CD14-positive monocyte (primary cell): ENCODE measurements around the gene ATP5F1D. TPM values are rescaled to one million over a fixed set of nuclear protein-coding genes. Genes with fewer than 3 reads are reported as not detected.

ENCODE experiments used
- DNase-seq, 3 donors: peaks; one replicate each; pipeline ENCODE4 v3.0.0-alpha.2; 2011 to 2022
- H2AFZ ChIP-seq: 2 replicates; pipeline ENCODE4 v1.6.0; 2012; ENCODE audit warnings: mild to moderate bottlenecking, low read depth, low read length, inconsistent platforms; ENCODE audit not compliant: insufficient read depth, poor library complexity, severe bottlenecking
- H3K27ac ChIP-seq, 2 donors: 1 replicate in 1 of 2; 2 replicates in 1 of 2; pipeline ENCODE4 v1.5.1; 2012 to 2013; ENCODE audit warnings: low read length in 2 of 2, control low read depth in 1 of 2, inconsistent platforms in 1 of 2, low read depth in 1 of 2, mild to moderate bottlenecking in 1 of 2
- H3K27me3 ChIP-seq, 2 donors: one replicate each; pipeline versions ENCODE4 v1.6.0 to v1.6.1; 2011 to 2013; ENCODE audit warnings: low read length in 2 of 2; ENCODE audit not compliant: control insufficient read depth in 2 of 2, insufficient read depth in 2 of 2
- H3K36me3 ChIP-seq, 2 donors: replicated peaks in 1 of 2; 1 replicate in 1 of 2; 2 replicates in 1 of 2; pipeline versions ENCODE4 v1.5.1 to v1.6.1; 2012 to 2013; ENCODE audit warnings: low read length in 2 of 2, control low read depth in 1 of 2, inconsistent platforms in 1 of 2, mild to moderate bottlenecking in 1 of 2; ENCODE audit not compliant: insufficient read depth in 2 of 2, control insufficient read depth in 1 of 2
- H3K4me1 ChIP-seq, 2 donors: 1 replicate in 1 of 2; 2 replicates in 1 of 2; pipeline versions ENCODE4 v1.5.1 to v1.6.1; 2012 to 2013; ENCODE audit warnings: low read length in 2 of 2, control low read depth in 1 of 2, inconsistent platforms in 1 of 2, mild to moderate bottlenecking in 1 of 2, moderate library complexity in 1 of 2; ENCODE audit not compliant: insufficient read depth in 2 of 2, control insufficient read depth in 1 of 2
- H3K4me2 ChIP-seq: replicated peaks from 2 replicates; pipeline ENCODE3; 2012; ENCODE audit warnings: low read length, moderate library complexity, mild to moderate bottlenecking; ENCODE audit not compliant: poor library complexity, severe bottlenecking; ENCODE audit errors: extremely low read depth
- H3K4me3 ChIP-seq, 3 experiments: fragments of 200-600 bp in 1 of 3; sonication (generic) in 1 of 3; replicated peaks in 1 of 3; 1 replicate in 2 of 3; 2 replicates in 1 of 3; pipeline ENCODE4 v1.5.1; 2011 to 2013; ENCODE audit warnings: low read length in 3 of 3, mild to moderate bottlenecking in 3 of 3, control low read depth in 2 of 3, low read depth in 2 of 3, inconsistent platforms in 1 of 3, moderate library complexity in 1 of 3
- H3K79me2 ChIP-seq: 2 replicates; pipeline ENCODE4 v1.6.0; 2012; ENCODE audit warnings: mild to moderate bottlenecking, control low read depth, inconsistent platforms, low read length, moderate library complexity; ENCODE audit not compliant: insufficient read depth
- H3K9ac ChIP-seq: 2 replicates; pipeline ENCODE4 v1.6.0; 2017; ENCODE audit warnings: low read length, mild to moderate bottlenecking; ENCODE audit not compliant: insufficient read depth, poor library complexity, severe bottlenecking
- H3K9me3 ChIP-seq, 2 donors: replicated peaks in 1 of 2; 1 replicate in 1 of 2; 2 replicates in 1 of 2; pipeline versions ENCODE4 v1.5.1 to v1.6.1; 2012 to 2013; ENCODE audit warnings: low read length in 2 of 2, control low read depth in 1 of 2; ENCODE audit not compliant: control insufficient read depth in 1 of 2, insufficient read depth in 1 of 2
- H4K20me1 ChIP-seq: 2 replicates; pipeline ENCODE4 v1.6.0; 2012; ENCODE audit warnings: mild to moderate bottlenecking, low read length, control low read depth, moderate library complexity; ENCODE audit not compliant: insufficient read depth
- H3K27ac Mint-ChIP-seq, 7 donors: one replicate each; pipeline ENCODE4 v1.8.0; 2020; ENCODE audit warnings: mild to moderate bottlenecking in 7 of 7, mixed read lengths in 7 of 7, moderate library complexity in 6 of 7, inconsistent platforms in 2 of 7
- H3K27me3 Mint-ChIP-seq, 3 donors: one replicate each; pipeline ENCODE4 v1.8.0; 2021 to 2022; ENCODE audit warnings: low read depth in 3 of 3, mild to moderate bottlenecking in 3 of 3, mixed read lengths in 3 of 3, moderate library complexity in 3 of 3, inconsistent platforms in 1 of 3
- H3K36me3 Mint-ChIP-seq, 2 donors: one replicate each; pipeline ENCODE4 v1.8.0; 2020; ENCODE audit warnings: mixed read lengths in 2 of 2, inconsistent platforms in 1 of 2, mild to moderate bottlenecking in 1 of 2
- H3K4me1 Mint-ChIP-seq: one replicate; pipeline ENCODE4 v1.8.0; 2020; ENCODE audit warnings: mild to moderate bottlenecking, mixed read lengths
- H3K4me3 Mint-ChIP-seq, 2 donors: one replicate each; pipeline ENCODE4 v1.8.0; 2020; ENCODE audit warnings: mild to moderate bottlenecking in 2 of 2, mixed read lengths in 2 of 2, moderate library complexity in 1 of 2
- H3K9me3 Mint-ChIP-seq, 7 donors: one replicate each; pipeline ENCODE4 v1.8.0; 2020 to 2022; ENCODE audit warnings: mixed read lengths in 7 of 7, mild to moderate bottlenecking in 6 of 7, moderate library complexity in 6 of 7, inconsistent platforms in 2 of 7
- CTCF ChIP-seq: fragments of 200-600 bp; IDR thresholded peaks from one replicate; pipeline ENCODE4 v1.8.0; 2022; ENCODE audit warnings: antibody characterized with exemption, mild to moderate bottlenecking
- WGBS: methylation state at CpG from one replicate; pipeline ENCODE4 v1.1.5; 2013; ENCODE audit warnings: missing lambda C conversion rate; ENCODE audit not compliant: insufficient coverage; 5-methylcytosine and 5-hydroxymethylcytosine counted together
- intact Hi-C, 2 donors: fragments of 100-400 bp; cut with micrococcal nuclease; formaldehyde crosslinking; loops; one replicate each; pipeline versions ENCODE4 v1.15.0 to v1.15.1; 2023
- polyA plus RNA-seq, 3 donors: library from polyadenylated mRNA; depleted of rRNA in 1 of 3; unstranded in 2 of 3; stranded (reverse) in 1 of 3; fragments of 300-500 nt in 2 of 3; fragments of >200 nt in 1 of 3; fragmentation: Illumina TruSeq in 2 of 3; gene quantifications; 1 replicate in 2 of 3; 2 replicates in 1 of 3; pipeline ENCODE4 v1.2.3, GENCODE V29; 2012 to 2021

ATP5F1D gene
- polyA plus RNA-seq, 3 donors: 122 to 160 (median 143) TPM

- peaks cover 37 to 61% of the 10 kb centered on the region in 2 donors for H3K36me3 Mint-ChIP-seq
- Histone ChIP-seq H3K4me2 (no peak overlapping the region), H3K27ac (peak overlapping the region in 1 of 2 donors; percentile 89), H3K27me3 (no peaks in the 10 kb centered on the region), H4K20me1 (peaks cover 53% of the 10 kb centered on the region), H3K4me3 (no peak overlapping the region), H3K9me3 (no peaks in the 10 kb centered on the region), H3K79me2 (peaks cover 42% of the 10 kb centered on the region), H2AFZ (no peak overlapping the region), H3K9ac (no peak overlapping the region), H3K36me3 (peaks cover 39 to 42% of the 10 kb centered on the region in 2 donors), H3K4me1 (peaks cover 41 to 50% of the 10 kb centered on the region in 2 donors)
- H3K27ac Mint-ChIP-seq: peak overlapping the region in 6 of 7 donors; percentile 54 to 85 (median 80)
- peaks cover 0 to 2% (median 0%) of the 10 kb centered on the region in 7 donors for H3K9me3 Mint-ChIP-seq
- H3K27me3 Mint-ChIP-seq: no peaks in the 10 kb centered on the region
- no peak for DNase-seq
- WGBS: 98% methylated on average over 9 of the region's 15 CpGs
- peaks cover 39% of the 10 kb centered on the region for H3K4me1 Mint-ChIP-seq
- intact Hi-C loops: loop anchor here (5.0 kb wide), 2 partner anchors 80 to 105 kb away; partner anchors contain the start of gene NDUFS7 (in 2 of the 2)
- no peak for TF ChIP-seq CTCF
- H3K4me3 Mint-ChIP-seq: peak overlapping the region in 1 of 2 donors; percentile 65
Observed at GRCh38 chr19:1277061-1277460, 35.5 kb downstream of the ATP5F1D start.

- WGBS: 85% methylated on average over 11 of the region's 12 CpGs
- Mint-ChIP-seq H3K36me3 (peaks cover 28 to 51% of the 10 kb centered on the region in 2 donors), H3K9me3 (peaks cover 0 to 4% (median 0%) of the 10 kb centered on the region in 7 donors), H3K4me1 (peaks cover 29% of the 10 kb centered on the region), H3K4me3 (no peak overlapping the region), H3K27ac (peak overlapping the region in 2 of 7 donors; percentile 26 to 66), H3K27me3 (peaks cover 2 to 5% (median 3%) of the 10 kb centered on the region in 3 donors)
- peaks cover 0 to under 1% of the 10 kb centered on the region in 2 donors for H3K27me3 ChIP-seq
- no peak overlapping the region for H3K4me3 ChIP-seq
- peaks cover 43% of the 10 kb centered on the region for H4K20me1 ChIP-seq
- no peak for TF ChIP-seq CTCF
- no peak for DNase-seq
- H2AFZ ChIP-seq: no peak overlapping the region
- H3K9me3 ChIP-seq: no peaks in the 10 kb centered on the region
- H3K4me2 ChIP-seq: no peak overlapping the region
- H3K27ac ChIP-seq: no peak overlapping the region
- H3K4me1 ChIP-seq: peaks cover 31 to 39% of the 10 kb centered on the region in 2 donors
- H3K9ac ChIP-seq: no peak overlapping the region
- intact Hi-C loops: loop anchor here (5.0 kb wide), 2 partner anchors 79 to 104 kb away; partner anchors contain the start of gene NDUFS7 (in 2 of the 2)
- peaks cover 31% of the 10 kb centered on the region for H3K79me2 ChIP-seq
- peaks cover 29 to 32% of the 10 kb centered on the region in 2 donors for H3K36me3 ChIP-seq
Observed at GRCh38 chr19:1278074-1278473, 36.5 kb downstream of the ATP5F1D start.
